Upper lobe of right lung (tissue), 1 donor: ENCODE data around the gene DKKL1. TPM values are rescaled to one million over a fixed set of nuclear protein-coding genes. Genes with fewer than 3 reads are reported as not detected.

ENCODE experiments used
- ATAC-seq: fragments of 200-7000 bp; cut with Tn5 transposase; one replicate; pipeline ENCODE4 v1.9.1; 2020; ENCODE audit warnings: mild to moderate bottlenecking, moderate library complexity
- DNase-seq: peaks from one replicate; pipeline ENCODE4 v3.0.0-alpha.2; 2020
- H3K27ac ChIP-seq: fragments of 200-600 bp; one replicate; pipeline ENCODE4 v1.8.0; 2022
- H3K27me3 ChIP-seq: fragments of 200-600 bp; one replicate; pipeline ENCODE4 v1.8.0; 2022; ENCODE audit warnings: mild to moderate bottlenecking
- H3K36me3 ChIP-seq: fragments of 200-600 bp; one replicate; pipeline ENCODE4 v1.8.0; 2022
- H3K4me1 ChIP-seq: fragments of 200-600 bp; one replicate; pipeline ENCODE4 v1.8.0; 2022
- H3K4me3 ChIP-seq: fragments of 200-600 bp; one replicate; pipeline ENCODE4 v1.8.0; 2022; ENCODE audit warnings: mild to moderate bottlenecking
- H3K9me3 ChIP-seq: fragments of 200-600 bp; one replicate; pipeline ENCODE4 v1.8.0; 2022
- CTCF ChIP-seq: fragments of 200-600 bp; IDR thresholded peaks from one replicate; pipeline ENCODE4 v1.8.0; 2022; ENCODE audit warnings: antibody characterized with exemption
- intact Hi-C: fragments of 100-400 bp; cut with DNase I; formaldehyde crosslinking; loops from one replicate; pipeline ENCODE4 v1.11.0; 2022
- total RNA-seq: library from RNA; stranded (reverse); fragmentation: NEBNext Ultra II Directional; extraction: Animal tissue kit (Norgen Biotek cat#: 25700); gene quantifications from one replicate; pipeline ENCODE4 v1.2.1, GENCODE V29; 2021
- donor health status: DM: no; HTN: yes; CAD: no; lungs with severe emphysema.

The DKKL1 gene
- total RNA-seq, 1 donor from 2014 or later: not detected

GRCh38 chr19:49407079-49407478 lies 43.4 kb downstream of the DKKL1 start:
- Histone ChIP-seq H3K27me3 (no peaks in the 10 kb centered on the region), H3K9me3 (no peaks in the 10 kb centered on the region), H3K4me3 (no peak overlapping the region), H3K36me3 (no peaks in the 10 kb centered on the region), H3K4me1 (no peaks in the 10 kb centered on the region), H3K27ac (no peak overlapping the region)
- no peak for TF ChIP-seq CTCF
- intact Hi-C loops: no loop called here
- ATAC-seq (no peak), DNase-seq (no peak)

GRCh38 chr19:49407482-49408015 lies 43.9 kb downstream of the DKKL1 start:
- Histone ChIP-seq H3K27me3 (no peaks in the 10 kb centered on the region), H3K36me3 (no peaks in the 10 kb centered on the region), H3K4me1 (no peaks in the 10 kb centered on the region), H3K27ac (no peak overlapping the region), H3K9me3 (no peaks in the 10 kb centered on the region), H3K4me3 (no peak overlapping the region)
- intact Hi-C loops: no loop called here
- DNase-seq (no peak), ATAC-seq (no peak)
- no peak for TF ChIP-seq CTCF

- H3K4me1 ChIP-seq: no peaks in the 10 kb centered on the region
- H3K9me3 ChIP-seq: no peaks in the 10 kb centered on the region
- no peaks in the 10 kb centered on the region for H3K36me3 ChIP-seq
- no peak overlapping the region for H3K4me3 ChIP-seq
- DNase-seq: no peak
- intact Hi-C loops: no loop called here
- no peak overlapping the region for H3K27ac ChIP-seq
- peak; percentile 27 for ATAC-seq
- no peaks in the 10 kb centered on the region for H3K27me3 ChIP-seq
- no peak for TF ChIP-seq CTCF
These were observed 45.3 kb downstream of the DKKL1 start for GRCh38 chr19:49408816-49409440.

DNA sequence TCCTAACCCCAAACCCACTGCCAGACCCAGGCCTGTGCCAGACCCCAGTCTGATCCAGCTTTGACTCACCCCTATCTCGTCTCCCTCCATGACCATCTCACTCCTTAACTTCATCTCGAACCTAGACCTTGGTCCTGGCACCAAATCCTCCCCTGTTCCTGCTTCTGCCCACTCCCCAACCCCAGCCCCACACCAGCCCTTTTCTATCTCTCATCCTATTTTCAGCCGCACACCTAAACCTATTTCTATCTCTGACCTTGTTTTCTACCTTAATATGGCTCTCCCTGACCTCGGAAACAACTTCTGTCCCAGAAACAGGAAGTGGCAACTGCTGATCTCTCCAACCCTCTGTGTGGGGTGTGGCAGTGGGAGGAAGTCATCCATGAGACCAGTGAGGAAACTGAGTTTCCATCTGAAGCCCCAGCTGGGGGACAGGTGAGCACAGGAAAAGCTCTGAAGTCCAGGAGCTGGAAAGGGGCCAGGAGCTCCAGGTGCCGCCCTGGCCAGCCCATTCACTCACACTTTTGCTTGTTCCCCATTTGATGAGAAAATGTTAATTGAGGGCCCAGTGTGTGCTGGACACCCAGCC lies 45.9 kb downstream of the DKKL1 start:
- ATAC-seq (peak; percentile 71), DNase-seq (no peak)
- H3K4me1 ChIP-seq: no peaks in the 10 kb centered on the region
- H3K4me3 ChIP-seq: no peak overlapping the region
- intact Hi-C loops: no loop called here
- no peaks in the 10 kb centered on the region for H3K27me3 ChIP-seq
- H3K27ac ChIP-seq: no peak overlapping the region
- H3K9me3 ChIP-seq: no peaks in the 10 kb centered on the region
- TF ChIP-seq CTCF: no peak
- H3K36me3 ChIP-seq: no peaks in the 10 kb centered on the region

GRCh38 chr19:49411681-49412326 lies 48.1 kb downstream of the DKKL1 start:
- intact Hi-C loops: no loop called here
- no peak for TF ChIP-seq CTCF
- H3K4me3 ChIP-seq: no peak overlapping the region
- no peaks in the 10 kb centered on the region for H3K4me1 ChIP-seq
- no peak overlapping the region for H3K27ac ChIP-seq
- H3K36me3 ChIP-seq: no peaks in the 10 kb centered on the region
- H3K9me3 ChIP-seq: no peaks in the 10 kb centered on the region
- no peak for ATAC-seq
- no peaks in the 10 kb centered on the region for H3K27me3 ChIP-seq
- no peak for DNase-seq
